DND-41 (cell line): ENCODE measurements around the gene CCDC43.

ENCODE experiments used
- CTCF ChIP-seq: IDR thresholded peaks from 2 replicates; pipeline ENCODE4 v1.5.1; 2012; ENCODE audit warnings: borderline replicate concordance, low read length, moderate library complexity, mild to moderate bottlenecking; ENCODE audit not compliant: poor library complexity, severe bottlenecking; ENCODE audit errors: extremely low read depth
- EZH2 ChIP-seq: IDR thresholded peaks from 3 replicates; pipeline ENCODE4 v1.6.1; 2012; ENCODE audit warnings: borderline replicate concordance, low read depth, mild to moderate bottlenecking, moderate library complexity, low read length, inconsistent platforms; ENCODE audit not compliant: severe bottlenecking

- TF ChIP-seq CTCF (no peak), EZH2 (no peak)
Measured at GRCh38 chr17:44736551-44737240, 47.1 kb upstream of the CCDC43 start.
